Esophagus mucosa (tissue), 1 donor: Measurements from ENCODE around the gene SRCAP. TPM values are rescaled to one million over a fixed set of nuclear protein-coding genes. Genes with fewer than 3 reads are reported as not detected.

Source experiments
- ATAC-seq: fragments of 200-7000 bp; cut with Tn5 transposase; one replicate; pipeline ENCODE4 v1.9.1; 2020
- total RNA-seq: library from RNA; stranded (reverse); gene quantifications from one replicate; pipeline ENCODE4 v1.2.4, GENCODE V29; 2023
- donor health status: DM: yes; HTN: yes; CAD: no.

Gene SRCAP
- total RNA-seq, 1 donor from 2014 or later = 29.5 TPM

GRCh38 chr16:30777591-30778297, 78.8 kb downstream of the SRCAP start:
- ATAC-seq = no peak

DNA sequence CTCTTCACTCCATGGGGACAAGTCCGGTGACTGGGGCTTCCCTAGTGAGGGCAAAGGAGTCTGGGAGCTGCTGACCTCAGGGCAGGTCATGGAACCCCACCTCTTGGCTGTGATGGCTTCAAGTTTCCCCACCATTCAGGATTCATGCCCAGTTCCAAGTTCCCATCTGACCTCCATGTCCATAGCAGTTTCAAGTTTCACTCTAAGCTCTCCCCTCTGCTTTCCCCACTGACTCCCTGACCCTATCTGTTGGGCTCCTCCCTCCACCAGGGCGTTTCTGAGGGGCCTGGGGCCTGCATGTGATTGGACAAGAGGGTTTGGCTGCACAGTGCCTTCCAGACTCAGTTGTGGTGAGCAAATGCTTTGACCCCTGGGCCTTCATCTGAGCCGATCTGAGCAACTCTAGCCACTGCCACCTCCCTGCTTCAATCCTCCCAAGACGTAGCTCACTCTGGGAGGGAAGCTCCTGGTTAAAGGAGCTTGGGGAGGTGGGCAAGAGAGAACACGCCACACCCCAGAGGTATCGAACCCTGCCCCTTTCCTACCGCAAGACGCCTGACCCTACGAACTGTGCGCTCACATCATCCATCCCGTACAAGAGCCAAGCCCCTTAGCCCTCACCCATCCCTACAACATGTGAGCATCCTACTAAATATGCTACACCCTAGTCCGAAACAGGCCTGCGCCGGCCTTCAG, 79.7 kb downstream of the SRCAP start:
- no peak for ATAC-seq

- ATAC-seq = no peak
Observed at GRCh38 chr16:30779596-30779995, 80.6 kb downstream of the SRCAP start.

DNA sequence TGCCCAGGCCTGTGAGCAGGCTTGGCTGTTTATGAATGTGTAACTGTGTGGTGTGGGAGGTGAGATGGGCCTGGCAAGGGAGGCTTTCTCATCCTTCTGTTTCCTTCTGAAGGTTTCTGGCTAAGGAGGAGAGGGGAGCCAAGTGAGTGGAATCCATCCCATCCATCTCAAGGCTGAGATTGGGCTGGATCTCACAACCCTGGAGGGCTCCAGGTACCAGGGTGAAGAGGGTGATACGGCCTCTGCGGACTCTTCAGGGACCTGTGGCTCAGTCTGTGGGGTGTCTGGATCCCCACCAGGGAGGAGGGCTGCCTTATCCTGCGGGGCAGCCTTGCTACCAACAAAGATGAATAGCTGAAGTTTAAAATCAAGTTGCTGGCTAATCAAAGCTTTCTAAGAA, 81.0 kb downstream of the SRCAP start:
- ATAC-seq = no peak

- ATAC-seq = no peak
Observed at GRCh38 chr16:30780549-30780948, 81.6 kb downstream of the SRCAP start.

DNA sequence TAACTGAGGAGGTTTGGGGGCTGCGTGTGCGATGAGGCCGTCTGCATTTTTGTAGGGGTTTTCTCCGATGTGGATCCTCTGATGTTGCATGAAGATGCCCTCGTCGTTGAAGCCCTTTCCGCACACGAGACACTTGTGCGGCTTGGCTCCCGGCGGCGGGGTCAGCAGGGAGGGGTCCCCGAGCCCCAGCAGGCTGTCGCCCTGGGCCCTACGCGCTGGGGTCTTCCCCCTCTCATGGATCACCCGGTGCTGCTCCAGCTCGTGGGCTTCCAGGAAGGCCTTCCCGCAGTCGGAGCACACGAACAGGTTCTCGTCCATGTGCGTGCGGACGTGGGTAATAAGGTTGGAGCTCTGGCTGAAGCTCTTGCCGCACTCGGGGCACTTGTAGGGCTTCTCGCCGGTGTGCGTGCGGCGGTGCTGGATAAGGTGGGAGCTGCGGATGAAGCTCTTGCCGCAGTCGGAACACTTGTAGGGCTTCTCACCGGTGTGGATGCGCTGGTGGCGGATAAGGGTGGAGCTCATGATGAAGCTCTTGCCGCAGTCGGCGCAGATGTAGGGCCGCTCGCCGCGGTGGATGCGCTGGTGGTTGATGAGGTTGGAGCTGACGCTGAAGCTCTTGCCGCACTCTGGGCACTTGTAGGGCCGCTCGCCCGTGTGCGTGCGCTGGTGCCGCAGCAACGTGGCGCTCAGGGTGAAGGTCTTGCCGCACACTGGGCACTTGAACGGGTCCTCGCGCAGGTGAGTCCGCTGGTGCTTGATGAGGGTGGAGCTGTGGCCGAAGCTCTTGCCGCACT, 83.7 kb downstream of the SRCAP start:
- no peak for ATAC-seq

- no peak for ATAC-seq
Observed at GRCh38 chr16:30783280-30784109, 84.5 kb downstream of the SRCAP start.

DNA sequence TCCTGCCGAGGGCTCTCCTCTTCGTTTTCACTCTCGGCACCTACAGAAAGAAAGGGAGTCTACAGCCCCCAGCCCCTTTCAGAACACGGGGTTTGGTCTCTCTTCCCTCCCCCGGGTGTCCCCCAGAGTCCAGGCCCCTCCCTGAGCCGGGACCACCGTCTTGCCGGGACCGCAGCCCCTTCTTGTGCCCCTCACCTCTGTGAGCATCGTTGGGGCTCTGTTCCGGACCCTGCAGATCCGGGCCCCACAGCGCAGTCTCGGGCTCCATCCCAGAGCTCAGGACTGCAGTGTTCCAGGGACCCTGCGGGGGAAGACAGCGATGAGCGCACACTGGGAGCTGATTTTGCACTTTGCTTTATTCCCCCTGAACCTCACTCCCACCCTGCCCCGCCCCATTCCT, 85.2 kb downstream of the SRCAP start:
- ATAC-seq = no peak

DNA sequence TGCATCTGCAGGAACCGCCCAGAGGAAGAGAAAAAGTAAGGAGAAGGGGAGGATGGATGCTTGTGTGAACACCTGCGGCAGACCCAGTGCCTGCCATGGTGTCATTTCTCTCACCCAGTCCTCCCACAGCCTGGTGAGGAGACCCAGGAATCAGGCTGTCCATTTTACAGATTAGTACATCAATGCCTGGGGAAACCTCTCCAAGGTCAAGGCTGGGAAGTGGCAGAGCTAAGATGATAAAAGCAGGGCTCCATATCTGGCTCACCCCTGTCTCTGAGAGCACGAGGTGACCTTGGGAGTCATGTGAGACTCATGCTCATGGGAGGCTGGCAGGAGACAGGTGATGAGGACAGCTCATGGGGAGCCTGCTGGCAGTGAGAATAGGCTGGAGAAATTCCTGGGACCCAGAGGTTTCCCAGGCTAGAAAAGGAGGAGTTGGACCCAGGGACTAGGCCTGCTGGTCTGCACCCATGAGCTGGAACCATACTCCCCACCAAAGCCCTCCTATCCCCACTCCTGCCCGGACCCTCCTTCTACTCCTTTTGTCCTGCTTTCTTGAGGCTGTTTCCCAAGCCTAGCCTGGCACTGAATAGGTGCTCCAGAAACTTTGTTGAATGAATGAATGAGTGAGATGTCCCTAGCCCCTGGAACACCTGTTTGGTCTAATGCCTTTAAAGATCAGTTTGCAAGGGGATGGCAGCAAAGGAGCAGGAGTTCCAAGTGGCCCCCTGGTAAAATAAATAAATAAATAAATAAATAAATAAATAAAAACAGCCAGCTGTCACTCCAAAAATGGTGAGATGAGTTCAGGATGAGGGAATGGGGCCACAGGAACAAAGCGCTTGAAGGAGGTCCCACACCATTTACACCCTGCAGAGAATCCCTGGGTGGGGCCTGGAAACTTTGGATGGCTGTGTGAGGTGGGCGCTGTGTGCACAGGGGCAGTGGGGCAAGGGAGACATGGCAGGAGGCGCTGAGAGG, 86.4 kb downstream of the SRCAP start:
- ATAC-seq = no peak

DNA sequence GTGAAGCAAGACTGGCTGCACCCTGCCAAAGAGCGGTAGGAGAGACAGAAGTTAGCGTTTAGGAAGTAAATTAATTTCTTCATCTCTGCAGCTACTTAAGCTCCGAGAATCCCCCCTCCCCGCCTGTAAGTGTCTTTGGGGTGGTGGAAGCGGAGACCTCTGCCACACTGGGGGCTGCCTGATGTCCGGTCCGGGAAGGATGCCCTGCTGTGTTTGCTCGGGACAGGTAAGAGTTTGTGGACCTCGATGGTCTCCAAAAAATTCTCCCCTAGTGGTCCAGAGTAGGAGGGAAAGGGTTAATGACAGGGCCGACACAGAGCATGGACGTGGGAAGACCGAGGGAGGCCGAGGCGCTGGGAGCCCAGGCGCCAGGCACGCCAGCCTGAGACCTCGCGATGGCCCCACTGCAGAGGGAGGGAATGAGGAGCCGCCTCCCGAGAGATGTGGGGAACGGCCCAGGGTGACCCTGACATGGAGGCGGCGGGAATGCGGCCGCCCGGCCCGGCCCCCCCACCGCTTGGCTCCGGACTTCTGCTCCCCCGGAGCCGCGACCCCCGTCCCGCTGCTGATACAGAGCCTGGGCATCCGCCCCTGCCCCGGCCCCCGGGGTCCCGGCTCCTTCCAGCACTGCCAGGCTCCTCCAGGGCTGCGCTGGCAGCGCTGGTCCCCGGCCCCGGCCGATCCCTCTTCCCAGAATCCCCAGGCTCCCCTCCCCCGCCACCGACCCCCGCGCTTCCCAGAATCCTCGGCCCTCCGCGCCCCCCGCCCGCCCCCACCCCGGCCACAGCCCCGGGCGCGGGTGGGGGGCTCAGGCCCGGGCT, 87.4 kb downstream of the SRCAP start:
- ATAC-seq = peak; percentile 69

DNA sequence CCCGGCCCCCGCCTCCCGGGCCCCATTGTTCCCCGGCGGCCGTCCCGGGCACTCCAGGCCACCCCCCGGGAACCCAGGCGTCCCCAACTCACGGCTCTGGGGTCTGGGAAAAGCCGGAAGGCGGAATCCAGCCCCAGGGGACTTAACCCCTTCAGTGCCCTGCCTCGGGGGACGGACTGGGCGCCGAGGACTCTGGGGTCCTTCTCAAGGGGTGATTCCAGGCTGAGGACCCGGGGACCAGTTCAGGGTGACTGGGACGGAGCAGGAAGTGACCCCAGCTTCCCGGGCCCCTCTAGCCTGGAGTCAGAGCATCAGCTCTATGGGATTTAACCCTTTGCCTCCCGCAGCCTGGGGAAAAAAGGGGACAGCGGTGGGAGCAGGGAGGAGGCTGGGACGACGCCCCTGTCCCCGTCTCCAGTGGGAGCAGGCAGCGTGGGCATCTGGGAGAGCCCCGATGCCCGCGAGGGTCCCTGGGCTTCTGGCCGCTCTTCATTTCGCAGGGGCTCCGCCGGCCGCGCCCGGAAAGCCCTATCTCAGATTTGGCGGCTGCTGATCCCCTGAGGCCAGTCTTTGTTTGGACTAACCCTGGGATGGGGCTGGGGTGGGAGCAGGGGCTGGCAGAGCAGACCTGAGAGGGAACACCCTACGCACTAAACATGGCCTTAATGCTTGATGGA, 88.1 kb downstream of the SRCAP start, which contains the start of gene ZNF629:
Gene ZNF629, minus strand, starts transcription at position 270 of the 677 bp plus-strand sequence. CDS start 2,723 bp downstream, outside the sequence.
- ATAC-seq = peak; percentile 67

DNA sequence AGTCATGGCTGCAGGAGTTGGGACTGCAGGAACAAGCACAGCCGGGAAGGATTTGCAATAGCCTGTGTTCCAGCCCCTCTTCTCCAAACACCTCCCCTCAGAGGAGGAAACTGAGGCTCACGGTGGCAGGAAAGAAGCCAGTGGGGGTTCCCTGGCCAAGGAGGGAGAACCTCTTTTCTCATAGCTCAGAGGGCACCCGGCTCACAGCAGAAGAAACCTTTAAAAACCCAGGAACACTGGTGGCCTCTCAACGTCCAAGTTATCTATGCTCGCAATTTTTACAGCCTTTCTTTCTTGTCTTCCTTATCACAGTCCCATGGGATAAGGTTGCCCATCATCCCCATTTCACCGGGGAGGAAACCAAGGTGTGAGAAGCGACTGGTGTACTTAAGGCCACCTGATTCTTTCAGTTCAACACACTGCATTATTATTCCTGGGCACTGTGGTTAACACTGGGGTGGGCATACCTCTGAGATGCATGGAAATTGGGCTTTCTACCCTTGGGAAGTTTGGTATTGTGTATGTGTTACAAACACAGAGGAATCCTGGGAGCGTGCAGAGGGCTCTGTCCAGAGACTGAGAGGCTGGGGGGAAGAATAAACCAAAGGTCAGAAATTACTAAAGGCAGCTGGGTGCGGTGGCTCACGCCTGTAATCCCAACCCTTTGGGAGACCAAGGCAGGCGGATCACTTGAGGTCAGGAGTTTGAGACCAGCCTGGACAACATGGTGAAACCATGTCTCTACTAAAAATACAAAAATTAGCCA, 88.8 kb downstream of the SRCAP start:
- ATAC-seq = no peak

Other genes starting within 250 kb of the SRCAP start
- 2.0 TPM for gene ITGAL, start 226.4 kb upstream of the SRCAP start, total RNA-seq
- 11.7 TPM for gene ZNF768, start 172.6 kb upstream of the SRCAP start, total RNA-seq
- 4.7 TPM for gene ZNF747, start 164.3 kb upstream of the SRCAP start, total RNA-seq
- gene ZNF764, start 140.8 kb upstream of the SRCAP start, total RNA-seq = 3.0 TPM
- gene ZNF688, start 127.5 kb upstream of the SRCAP start, total RNA-seq = 9.7 TPM
- 8.4 TPM for gene ZNF785, start 113.5 kb upstream of the SRCAP start, total RNA-seq
- 2.8 TPM for gene ZNF689, start 88.8 kb upstream of the SRCAP start, total RNA-seq
- 27.0 TPM for gene PRR14, start 48.2 kb upstream of the SRCAP start, total RNA-seq
- 42.4 TPM for gene FBRS, start 40.7 kb upstream of the SRCAP start, total RNA-seq
- gene PHKG2, start 49.3 kb downstream of the SRCAP start, total RNA-seq = 16.9 TPM
- 2.2 TPM for gene CFAP119, start 62.9 kb downstream of the SRCAP start, total RNA-seq
- gene RNF40, start 63.2 kb downstream of the SRCAP start, total RNA-seq = 56.8 TPM
- gene ZNF629, start 88.0 kb downstream of the SRCAP start, total RNA-seq = 4.7 TPM
- 30.5 TPM for gene BCL7C, start 194.9 kb downstream of the SRCAP start, total RNA-seq
- 2.3 TPM for gene CTF1, start 197.4 kb downstream of the SRCAP start, total RNA-seq
- 19.2 TPM for gene FBXL19, start 224.4 kb downstream of the SRCAP start, total RNA-seq
- gene ORAI3, start 249.9 kb downstream of the SRCAP start, total RNA-seq = 9.8 TPM